ENCODE measurements around the gene SPRN. TPM values are rescaled to one million over a fixed set of nuclear protein-coding genes. Genes with fewer than 3 reads are reported as not detected.

Gene SPRN
- total and polyA plus RNA-seq, 2 of the 4 experiments (the other 2 are of a cell fraction) = 0.36 to 2.3 TPM

DNA sequence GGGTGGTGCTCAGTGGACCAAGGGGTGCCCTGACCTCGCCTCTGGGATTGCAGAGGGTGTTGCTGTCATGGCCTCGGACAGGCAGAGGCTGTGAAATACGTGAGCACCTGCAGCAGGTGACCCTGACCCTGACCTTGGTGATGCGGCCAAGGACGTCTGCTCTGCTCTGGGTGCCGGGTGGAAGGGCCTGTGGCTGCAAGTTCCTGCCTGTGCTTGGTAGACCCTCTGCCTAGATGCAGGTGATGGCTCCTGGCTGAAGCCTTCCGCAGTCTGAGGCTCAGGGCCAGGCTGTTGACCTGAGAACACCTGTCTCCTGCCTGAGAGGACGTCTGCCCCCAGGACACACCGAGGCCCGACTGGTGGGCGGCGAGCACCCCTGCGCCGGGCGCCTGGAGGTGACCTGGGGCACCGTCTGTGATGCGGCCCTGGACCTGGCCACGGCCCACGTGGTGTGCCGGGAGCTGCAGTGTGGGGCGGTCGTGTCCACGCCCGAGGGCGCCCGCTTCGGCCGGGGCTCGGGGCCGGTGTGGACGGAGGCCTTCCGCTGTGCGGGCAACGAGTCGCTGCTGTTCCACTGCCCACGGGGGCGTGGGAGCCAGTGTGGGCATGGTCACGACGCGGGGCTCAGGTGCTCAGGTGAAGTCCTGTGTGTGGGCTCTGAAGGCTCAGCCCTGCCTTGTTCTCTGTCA, 33.7 kb upstream of the SPRN start:
- H2AK9ac ChIP-seq (replicated peaks; ENCODE audit: low read depth, low read length, poor library complexity) = no peak overlapping the region
- ATAC-seq (ENCODE audit: low read depth) (no peak), DNase-seq (no peak)
- H3K4ac ChIP-seq (ENCODE audit: low read depth, low read length) = no peak overlapping the region
- no peak overlapping the region for H4K5ac ChIP-seq (ENCODE audit: low read depth, low read length)
- H3K56ac ChIP-seq (ENCODE audit: extremely low read depth, insufficient read depth, low read length) = no peak overlapping the region
- no peaks in the 10 kb centered on the region for H3K27me3 ChIP-seq (ENCODE audit: control insufficient read depth, insufficient read depth, low read length)
- no peaks in the 10 kb centered on the region for H3K4me1 ChIP-seq (ENCODE audit: control insufficient read depth, insufficient read depth, low read length)
- no peaks in the 10 kb centered on the region for H4K20me1 ChIP-seq (ENCODE audit: insufficient read depth, low read length)
- H3K4me3 ChIP-seq (ENCODE audit: insufficient read depth, low read depth, low read length) = no peak overlapping the region
- no peak overlapping the region for H3K23ac ChIP-seq (ENCODE audit: low read depth, low read length)
- H3K79me1 ChIP-seq (ENCODE audit: low read depth in 1 of 2, low read length in 2 of 2) = no peaks in the 10 kb centered on the region
- no peak overlapping the region for H4K8ac ChIP-seq (ENCODE audit: low read depth in 2 of 2, low read length in 2 of 2)
- H3K9me1 ChIP-seq (ENCODE audit: insufficient read depth, low read length) = no peaks in the 10 kb centered on the region
- POLR2A ChIA-PET (ENCODE audit: unreplicated experiment) = no interaction called here
- H4K91ac ChIP-seq (ENCODE audit: insufficient read depth, low read depth, low read length) = no peak overlapping the region
- in situ Hi-C loops (cut with MboI; ENCODE audit: low sequenced_read_pairs) = no loop called here
- no peak overlapping the region for H3K27ac ChIP-seq (ENCODE audit: insufficient read depth, low read length)
- 88% methylated on average over 23 of the region's 40 CpGs; no CpG with 5 or more reads in 1 of the 2 experiments for WGBS, 2 experiments (ENCODE audit: extremely low coverage in 2 of 2, insufficient read length in 1 of 2)
- H2AK5ac ChIP-seq (ENCODE audit: low read depth, low read length) = no peak overlapping the region
- CTCF ChIA-PET = no interaction called here
- no peaks in the 10 kb centered on the region for H3K36me3 ChIP-seq (ENCODE audit: control insufficient read depth, insufficient read depth, low read length)
- intact Hi-C loops (cut with micrococcal nuclease) = no loop called here
- no peak overlapping the region for H2BK20ac ChIP-seq (ENCODE audit: low read depth, low read length)
- no peaks in the 10 kb centered on the region for H3K9me3 ChIP-seq (ENCODE audit: control insufficient read depth, insufficient read depth, low read length)
- H3K18ac ChIP-seq (ENCODE audit: low read depth, low read length) = no peak overlapping the region
- H2BK120ac ChIP-seq (ENCODE audit: low read depth, low read length) = no peak overlapping the region
- no peak overlapping the region for H3K14ac ChIP-seq (replicated peaks; ENCODE audit: low read depth, low read length)
- no TSS peak for BruUV-seq (replicated peaks)
- TF ChIP-seq CTCF (conservative IDR thresholded peaks at IDR 0.05; ENCODE audit: low read depth, low read length) = no peak
- no peak for TF ChIP-seq MAFK (IDR thresholded peaks at IDR 0.05; ENCODE audit: low read depth, low read length)
- TF ChIP-seq, protein P1, sequence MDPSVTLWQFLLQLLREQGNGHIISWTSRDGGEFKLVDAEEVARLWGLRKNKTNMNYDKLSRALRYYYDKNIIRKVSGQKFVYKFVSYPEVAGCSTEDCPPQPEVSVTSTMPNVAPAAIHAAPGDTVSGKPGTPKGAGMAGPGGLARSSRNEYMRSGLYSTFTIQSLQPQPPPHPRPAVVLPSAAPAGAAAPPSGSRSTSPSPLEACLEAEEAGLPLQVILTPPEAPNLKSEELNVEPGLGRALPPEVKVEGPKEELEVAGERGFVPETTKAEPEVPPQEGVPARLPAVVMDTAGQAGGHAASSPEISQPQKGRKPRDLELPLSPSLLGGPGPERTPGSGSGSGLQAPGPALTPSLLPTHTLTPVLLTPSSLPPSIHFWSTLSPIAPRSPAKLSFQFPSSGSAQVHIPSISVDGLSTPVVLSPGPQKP (IDR thresholded peaks at IDR 0.05; ENCODE audit: borderline replicate concordance, low read depth, low read length) = no peak
- no peak for TF ChIP-seq CEBPB (IDR thresholded peaks at IDR 0.05; ENCODE audit: low read depth, low read length)
- no peak for TF ChIP-seq NFE2L2 (IDR thresholded peaks at IDR 0.05; ENCODE audit: low read depth, low read length)
- no peak for TF ChIP-seq MXI1 (IDR thresholded peaks at IDR 0.05; ENCODE audit: borderline replicate concordance, low read depth, low read length)
- no peak for TF ChIP-seq SMC3 (IDR thresholded peaks at IDR 0.05; ENCODE audit: low read depth, low read length)
- TF ChIP-seq RCOR1 (IDR thresholded peaks at IDR 0.05; ENCODE audit: insufficient replicate concordance, low read length) = no peak
- no peak for TF ChIP-seq FOS (IDR thresholded peaks at IDR 0.05; ENCODE audit: low read depth, low read length)
- no peak for TF ChIP-seq RFX5 (IDR thresholded peaks at IDR 0.05; ENCODE audit: low read depth, low read length)
- TF ChIP-seq MAZ (IDR thresholded peaks at IDR 0.05; ENCODE audit: borderline replicate concordance, low read depth, low read length) = no peak
- TF ChIP-seq RAD21 (IDR thresholded peaks at IDR 0.05; ENCODE audit: low read length) = no peak
- no peak for TF ChIP-seq BHLHE40 (IDR thresholded peaks at IDR 0.05; ENCODE audit: low read depth, low read length)
- TF ChIP-seq POLR2A (IDR thresholded peaks at IDR 0.05; ENCODE audit: low read depth, low read length) = no peak
- H2AFZ ChIP-seq (replicated peaks; ENCODE audit: low read length, poor library complexity) = no peak overlapping the region
- H3K9ac ChIP-seq (ENCODE audit: low read depth, low read length) = no peak overlapping the region
- H2BK5ac ChIP-seq (ENCODE audit: low read depth, low read length, poor library complexity, severe bottlenecking) = no peak overlapping the region
- dilution Hi-C loops (cut with HindIII; ENCODE audit: low sequenced_read_pairs, unreplicated experiment) = no loop called here
- no peak overlapping the region for H3K4me2 ChIP-seq (ENCODE audit: low read depth, low read length)
- H2BK15ac ChIP-seq (ENCODE audit: low read depth, low read length) = no peak overlapping the region

Data from IMR-90 (cell line).